ENCODE results near the gene LDLRAD4.

The LDLRAD4 gene

GRCh38 chr18:13615432-13615861 is 396.9 kb downstream of the LDLRAD4 start:
- H3K36me3 ChIP-seq (ENCODE audit: control insufficient read depth in 5 of 5, insufficient read depth in 5 of 5, low read length in 5 of 5): no peaks in the 10 kb centered on the region
- H3K27me3 ChIP-seq (ENCODE audit: control insufficient read depth in 5 of 5, insufficient read depth in 4 of 5, low read length in 5 of 5): no peaks in the 10 kb centered on the region
- no peak overlapping the region for H3K9ac ChIP-seq (ENCODE audit: low read length in 5 of 5)
- H3K4me3 ChIP-seq (ENCODE audit: low read depth in 1 of 5, low read length in 5 of 5): no peak overlapping the region
- H3K9me3 ChIP-seq (ENCODE audit: control insufficient read depth in 5 of 5, low read length in 5 of 5): no peaks in the 10 kb centered on the region
- H3K4me1 ChIP-seq (ENCODE audit: control insufficient read depth in 5 of 5, insufficient read depth in 5 of 5, low read length in 5 of 5): peaks cover 6 to 36% (median 24%) of the 10 kb centered on the region in 5 donors
- H3K27ac ChIP-seq (ENCODE audit: low read depth, low read length): no peak overlapping the region

- Histone ChIP-seq H3K9me3 (ENCODE audit: control insufficient read depth in 5 of 5, low read length in 5 of 5) (no peaks in the 10 kb centered on the region), H3K4me1 (ENCODE audit: control insufficient read depth in 5 of 5, insufficient read depth in 5 of 5, low read length in 5 of 5) (peaks cover 6 to 30% (median 18%) of the 10 kb centered on the region in 5 donors), H3K36me3 (ENCODE audit: control insufficient read depth in 5 of 5, insufficient read depth in 5 of 5, low read length in 5 of 5) (peaks cover 0 to 4% (median 0%) of the 10 kb centered on the region in 5 donors), H3K27me3 (ENCODE audit: control insufficient read depth in 5 of 5, insufficient read depth in 4 of 5, low read length in 5 of 5) (no peaks in the 10 kb centered on the region), H3K9ac (ENCODE audit: low read length in 5 of 5) (no peak overlapping the region), H3K4me3 (ENCODE audit: low read depth in 1 of 5, low read length in 5 of 5) (no peak overlapping the region), H3K27ac (ENCODE audit: low read depth, low read length) (no peak overlapping the region)
Measured at GRCh38 chr18:13616041-13616440, 397.5 kb downstream of the LDLRAD4 start.

GRCh38 chr18:13616525-13617035 is 398.0 kb downstream of the LDLRAD4 start:
- Histone ChIP-seq H3K4me3 (ENCODE audit: low read depth in 1 of 5, low read length in 5 of 5) (no peak overlapping the region), H3K27me3 (ENCODE audit: control insufficient read depth in 5 of 5, insufficient read depth in 4 of 5, low read length in 5 of 5) (no peaks in the 10 kb centered on the region), H3K27ac (ENCODE audit: low read depth, low read length) (no peak overlapping the region), H3K9ac (ENCODE audit: low read length in 5 of 5) (no peak overlapping the region), H3K9me3 (ENCODE audit: control insufficient read depth in 5 of 5, low read length in 5 of 5) (no peaks in the 10 kb centered on the region), H3K4me1 (ENCODE audit: control insufficient read depth in 5 of 5, insufficient read depth in 5 of 5, low read length in 5 of 5) (peaks cover 5 to 25% (median 12%) of the 10 kb centered on the region in 5 donors), H3K36me3 (ENCODE audit: control insufficient read depth in 5 of 5, insufficient read depth in 5 of 5, low read length in 5 of 5) (peaks cover 0 to 9% (median 3%) of the 10 kb centered on the region in 5 donors)

- Histone ChIP-seq H3K27ac (ENCODE audit: low read depth, low read length) (no peak overlapping the region), H3K36me3 (ENCODE audit: control insufficient read depth in 5 of 5, insufficient read depth in 5 of 5, low read length in 5 of 5) (peaks cover 0 to 11% (median 9%) of the 10 kb centered on the region in 5 donors), H3K27me3 (ENCODE audit: control insufficient read depth in 5 of 5, insufficient read depth in 4 of 5, low read length in 5 of 5) (no peaks in the 10 kb centered on the region), H3K4me1 (ENCODE audit: control insufficient read depth in 5 of 5, insufficient read depth in 5 of 5, low read length in 5 of 5) (peaks cover 2 to 17% (median 6%) of the 10 kb centered on the region in 5 donors), H3K4me3 (ENCODE audit: low read depth in 1 of 5, low read length in 5 of 5) (no peak overlapping the region), H3K9me3 (ENCODE audit: control insufficient read depth in 5 of 5, low read length in 5 of 5) (no peaks in the 10 kb centered on the region), H3K9ac (ENCODE audit: low read length in 5 of 5) (no peak overlapping the region)
Measured at GRCh38 chr18:13617826-13618515, 399.4 kb downstream of the LDLRAD4 start.

- Histone ChIP-seq H3K27me3 (ENCODE audit: control insufficient read depth in 5 of 5, insufficient read depth in 4 of 5, low read length in 5 of 5) (no peaks in the 10 kb centered on the region), H3K9ac (ENCODE audit: low read length in 5 of 5) (no peak overlapping the region), H3K36me3 (ENCODE audit: control insufficient read depth in 5 of 5, insufficient read depth in 5 of 5, low read length in 5 of 5) (peaks cover 0 to 16% (median 9%) of the 10 kb centered on the region in 5 donors), H3K4me1 (ENCODE audit: control insufficient read depth in 5 of 5, insufficient read depth in 5 of 5, low read length in 5 of 5) (peaks cover 2 to 14% (median 6%) of the 10 kb centered on the region in 5 donors), H3K9me3 (ENCODE audit: control insufficient read depth in 5 of 5, low read length in 5 of 5) (no peaks in the 10 kb centered on the region), H3K27ac (ENCODE audit: low read depth, low read length) (no peak overlapping the region), H3K4me3 (ENCODE audit: low read depth in 1 of 5, low read length in 5 of 5) (no peak overlapping the region)
Measured at GRCh38 chr18:13618760-13619438, 400.3 kb downstream of the LDLRAD4 start.

- no peak overlapping the region for H3K4me3 ChIP-seq (ENCODE audit: low read depth in 1 of 5, low read length in 5 of 5)
- peaks cover 0 to 23% (median 9%) of the 10 kb centered on the region in 5 donors for H3K36me3 ChIP-seq (ENCODE audit: control insufficient read depth in 5 of 5, insufficient read depth in 5 of 5, low read length in 5 of 5)
- H3K4me1 ChIP-seq (ENCODE audit: control insufficient read depth in 5 of 5, insufficient read depth in 5 of 5, low read length in 5 of 5): peaks cover 2 to 6% (median 4%) of the 10 kb centered on the region in 5 donors
- no peaks in the 10 kb centered on the region for H3K27me3 ChIP-seq (ENCODE audit: control insufficient read depth in 5 of 5, insufficient read depth in 4 of 5, low read length in 5 of 5)
- H3K9me3 ChIP-seq (ENCODE audit: control insufficient read depth in 5 of 5, low read length in 5 of 5): no peaks in the 10 kb centered on the region
- H3K9ac ChIP-seq (ENCODE audit: low read length in 5 of 5): no peak overlapping the region
- H3K27ac ChIP-seq (ENCODE audit: low read depth, low read length): no peak overlapping the region
Measured at GRCh38 chr18:13619505-13620205, 401.1 kb downstream of the LDLRAD4 start.

DNA sequence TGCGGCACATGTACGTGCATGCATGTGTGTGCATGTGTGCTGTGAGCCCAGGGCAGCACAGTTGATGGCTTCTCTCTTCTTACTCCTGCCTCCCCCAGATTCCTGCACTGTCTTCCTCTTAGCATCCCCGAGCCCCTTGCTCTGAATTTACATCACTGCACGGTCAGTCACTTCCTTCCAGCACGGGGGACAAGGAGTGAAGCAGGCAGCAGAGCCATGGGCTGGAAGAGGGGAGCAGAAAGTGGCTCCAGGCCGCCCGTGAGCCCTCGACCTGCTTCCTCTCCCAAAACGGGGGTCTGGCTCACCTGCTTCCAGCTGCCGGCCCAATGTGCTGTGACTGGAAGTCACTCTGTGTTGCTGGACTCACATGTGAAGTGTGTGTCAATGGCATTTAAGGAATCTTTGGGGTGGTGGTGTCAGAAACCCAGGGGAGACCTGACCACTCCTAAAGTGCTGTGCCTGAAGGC is 401.7 kb downstream of the LDLRAD4 start:
- Histone ChIP-seq H3K4me1 (ENCODE audit: control insufficient read depth in 5 of 5, insufficient read depth in 5 of 5, low read length in 5 of 5) (peaks cover 0 to under 1% (median 0%) of the 10 kb centered on the region in 5 donors), H3K27ac (ENCODE audit: low read depth, low read length) (no peak overlapping the region), H3K4me3 (ENCODE audit: low read depth in 1 of 5, low read length in 5 of 5) (no peak overlapping the region), H3K9ac (ENCODE audit: low read length in 5 of 5) (no peak overlapping the region), H3K9me3 (ENCODE audit: control insufficient read depth in 5 of 5, low read length in 5 of 5) (no peaks in the 10 kb centered on the region), H3K36me3 (ENCODE audit: control insufficient read depth in 5 of 5, insufficient read depth in 5 of 5, low read length in 5 of 5) (peaks cover 0 to 24% (median 9%) of the 10 kb centered on the region in 5 donors), H3K27me3 (ENCODE audit: control insufficient read depth in 5 of 5, insufficient read depth in 4 of 5, low read length in 5 of 5) (no peaks in the 10 kb centered on the region)

DNA sequence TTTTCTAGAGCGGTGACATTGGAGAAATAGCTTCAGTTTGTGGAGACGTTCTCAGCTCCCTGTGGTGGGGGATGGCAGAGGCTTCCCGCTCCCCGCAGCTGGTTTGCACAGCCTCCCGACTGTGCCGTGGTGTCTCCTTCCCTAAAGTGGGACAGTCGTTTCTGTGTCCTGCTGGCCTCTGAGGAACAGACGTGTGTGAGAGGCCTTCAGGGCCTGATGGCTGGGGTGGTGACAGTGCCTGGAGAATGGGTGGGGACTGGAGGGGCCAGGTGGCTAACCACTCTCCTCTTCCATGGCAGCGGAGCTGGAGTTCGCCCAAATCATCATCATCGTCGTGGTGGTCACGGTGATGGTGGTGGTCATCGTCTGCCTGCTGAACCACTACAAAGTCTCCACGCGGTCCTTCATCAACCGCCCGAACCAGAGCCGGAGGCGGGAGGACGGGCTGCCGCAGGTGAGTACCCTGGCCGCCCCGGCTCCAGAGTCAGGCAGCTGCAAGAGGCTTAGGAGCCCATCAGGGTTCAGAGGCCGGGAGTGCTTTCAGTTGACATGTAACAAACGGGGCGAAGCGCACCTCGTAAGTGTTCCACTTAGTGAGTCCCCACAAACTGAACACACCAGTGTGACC is 402.4 kb downstream of the LDLRAD4 start:
- Histone ChIP-seq H3K9ac (ENCODE audit: low read length in 5 of 5) (no peak overlapping the region), H3K9me3 (ENCODE audit: control insufficient read depth in 5 of 5, low read length in 5 of 5) (no peaks in the 10 kb centered on the region), H3K4me3 (ENCODE audit: low read depth in 1 of 5, low read length in 5 of 5) (no peak overlapping the region), H3K4me1 (ENCODE audit: control insufficient read depth in 5 of 5, insufficient read depth in 5 of 5, low read length in 5 of 5) (no peaks in the 10 kb centered on the region), H3K27ac (ENCODE audit: low read depth, low read length) (no peak overlapping the region), H3K36me3 (ENCODE audit: control insufficient read depth in 5 of 5, insufficient read depth in 5 of 5, low read length in 5 of 5) (peaks cover 0 to 24% (median 9%) of the 10 kb centered on the region in 5 donors), H3K27me3 (ENCODE audit: control insufficient read depth in 5 of 5, insufficient read depth in 4 of 5, low read length in 5 of 5) (no peaks in the 10 kb centered on the region)

DNA sequence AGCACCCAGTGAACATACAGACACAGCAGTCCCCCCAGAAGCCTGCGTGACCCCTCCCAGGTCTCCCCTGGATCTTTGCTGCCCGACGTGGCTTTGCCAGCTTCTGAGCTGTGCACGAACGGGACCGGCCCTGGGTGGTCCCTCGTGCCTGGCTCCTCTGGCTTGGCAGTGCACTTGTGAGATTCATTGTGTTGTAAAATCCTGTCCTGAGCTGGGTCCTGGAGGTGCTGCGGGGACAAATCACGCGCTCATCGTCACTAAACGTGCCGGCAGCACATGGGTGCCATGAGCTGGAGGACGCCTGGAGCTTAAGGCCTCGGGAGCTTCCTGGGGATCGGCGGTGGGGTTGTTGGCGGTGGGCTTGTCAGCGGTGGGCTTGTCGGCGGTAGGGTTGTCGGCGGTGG is 402.9 kb downstream of the LDLRAD4 start:
- H3K4me3 ChIP-seq (ENCODE audit: low read depth in 1 of 5, low read length in 5 of 5): no peak overlapping the region
- peaks cover 0 to 24% (median 9%) of the 10 kb centered on the region in 5 donors for H3K36me3 ChIP-seq (ENCODE audit: control insufficient read depth in 5 of 5, insufficient read depth in 5 of 5, low read length in 5 of 5)
- no peaks in the 10 kb centered on the region for H3K4me1 ChIP-seq (ENCODE audit: control insufficient read depth in 5 of 5, insufficient read depth in 5 of 5, low read length in 5 of 5)
- H3K9me3 ChIP-seq (ENCODE audit: control insufficient read depth in 5 of 5, low read length in 5 of 5): no peaks in the 10 kb centered on the region
- no peaks in the 10 kb centered on the region for H3K27me3 ChIP-seq (ENCODE audit: control insufficient read depth in 5 of 5, insufficient read depth in 4 of 5, low read length in 5 of 5)
- no peak overlapping the region for H3K27ac ChIP-seq (ENCODE audit: low read depth, low read length)
- H3K9ac ChIP-seq (ENCODE audit: low read length in 5 of 5): no peak overlapping the region
